Epithelial cell of prostate (primary cell): ENCODE data around the gene MAP2K3.

ENCODE experiments used
- DNase-seq: peaks from one replicate; pipeline ENCODE4 v3.0.0-alpha.2; 2011; ENCODE audit warnings: low read depth, low spot score
- H3K27ac ChIP-seq: fragments of 450-650 bp; 2 replicates; pipeline ENCODE4 v1.5.1; 2017; ENCODE audit warnings: mild to moderate bottlenecking

The MAP2K3 gene

GRCh38 chr17:21279582-21279981 lies 4.9 kb upstream of the MAP2K3 start:
- DNase-seq: no peak
- H3K27ac ChIP-seq: no peak overlapping the region

DNA sequence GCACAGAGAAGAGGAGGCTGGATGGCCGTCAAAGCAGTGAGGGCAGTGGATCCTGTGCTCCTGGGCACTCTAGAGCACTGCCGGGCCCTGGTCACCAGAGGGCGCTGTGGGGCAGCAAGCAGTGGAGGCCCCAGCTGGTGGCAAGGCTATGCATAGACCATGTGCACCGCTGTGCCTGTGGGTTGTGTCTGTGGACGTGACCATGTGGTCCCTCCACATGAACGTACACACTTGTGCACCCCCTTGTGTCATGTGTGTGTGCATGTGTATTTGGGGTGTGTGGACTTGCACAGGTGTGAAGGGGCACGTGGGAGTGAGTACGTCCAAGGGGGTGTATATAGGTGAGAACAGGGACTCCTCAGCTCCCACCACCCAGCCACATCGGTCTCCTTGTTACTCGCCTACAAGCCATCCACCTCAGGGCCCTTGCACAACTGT lies 4.4 kb upstream of the MAP2K3 start:
- DNase-seq: no peak
- H3K27ac ChIP-seq: no peak overlapping the region

- DNase-seq: peak; percentile 65
- H3K27ac ChIP-seq: no peak overlapping the region
These were observed 2.3 kb upstream of the MAP2K3 start for GRCh38 chr17:21282231-21282630.

DNA sequence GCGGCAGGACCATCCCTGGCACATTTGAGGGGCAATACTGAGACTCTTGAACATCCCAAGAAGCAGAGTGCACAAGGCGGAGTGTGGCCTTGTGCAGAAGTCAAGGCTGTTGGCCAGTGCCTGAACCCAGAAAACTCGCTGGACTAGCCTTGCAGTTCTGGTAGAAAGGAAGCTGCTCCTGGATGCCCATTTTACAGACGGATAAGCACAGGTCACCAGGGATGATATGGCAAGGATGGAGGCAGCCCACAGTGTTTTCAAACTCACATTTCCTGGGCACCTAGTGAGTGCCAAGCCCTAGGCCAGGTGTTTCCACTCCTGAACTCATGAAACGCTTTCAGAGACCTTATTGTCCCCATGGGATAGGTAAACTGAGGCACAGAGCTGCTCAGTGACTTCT lies 1.7 kb upstream of the MAP2K3 start:
- no peak overlapping the region for H3K27ac ChIP-seq
- no peak for DNase-seq

DNA sequence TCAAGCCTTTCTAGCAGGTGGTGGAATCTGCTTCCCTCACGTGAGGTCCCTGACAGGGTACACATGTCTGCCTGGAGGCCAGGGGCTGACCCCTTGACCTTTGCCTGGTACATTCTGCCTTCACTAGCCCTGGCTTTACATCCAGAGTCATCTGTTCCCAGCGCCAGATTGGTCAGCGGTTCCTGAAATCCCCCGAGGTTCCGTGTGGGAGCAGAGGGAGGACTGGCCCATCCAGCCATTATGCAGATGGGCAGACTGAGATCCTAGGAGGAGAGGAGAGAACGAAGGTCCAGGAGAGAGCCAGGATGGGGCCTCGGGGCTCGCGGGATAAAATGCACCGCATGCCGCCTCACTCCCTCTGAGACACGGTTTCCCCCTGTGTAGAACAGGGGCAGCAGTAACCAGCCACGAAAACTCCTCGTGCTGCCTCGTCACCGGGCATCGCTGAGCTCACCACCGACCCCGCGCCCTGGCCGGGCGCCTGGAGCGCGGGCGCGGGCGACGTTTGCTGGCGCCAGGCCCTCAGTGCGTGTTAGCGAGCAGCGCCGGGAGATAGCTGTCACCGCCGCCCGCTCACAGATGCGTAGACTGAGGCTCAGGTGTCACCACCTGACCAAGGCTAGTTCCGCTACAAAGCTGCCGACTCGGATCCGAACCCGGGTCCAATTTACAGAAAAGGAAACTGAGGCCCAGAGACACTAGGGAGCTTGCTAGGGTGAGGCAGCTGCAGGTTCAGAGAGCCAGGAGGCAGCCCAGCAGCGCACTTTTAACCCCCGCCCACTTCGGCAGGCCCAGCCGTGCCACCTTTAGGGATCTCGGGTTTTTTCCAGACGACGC lies 811 bp upstream of the MAP2K3 start:
- no peak for DNase-seq
- peak overlapping the region; percentile 9 for H3K27ac ChIP-seq

- DNase-seq: no peak
- H3K27ac ChIP-seq: peak overlapping the region; percentile 93
These were observed 904 bp downstream of the MAP2K3 start for GRCh38 chr17:21285164-21286065.

- peak; percentile 92 for DNase-seq
- H3K27ac ChIP-seq: peak overlapping the region; percentile 93
These were observed 1.7 kb downstream of the MAP2K3 start for GRCh38 chr17:21286066-21286770.

GRCh38 chr17:21286909-21287702 lies 2.6 kb downstream of the MAP2K3 start:
- DNase-seq: no peak
- peak overlapping the region; percentile 93 for H3K27ac ChIP-seq

- H3K27ac ChIP-seq: peak overlapping the region; percentile 93
- peak; percentile 88 for DNase-seq
These were observed 3.4 kb downstream of the MAP2K3 start for GRCh38 chr17:21287703-21288449.

DNA sequence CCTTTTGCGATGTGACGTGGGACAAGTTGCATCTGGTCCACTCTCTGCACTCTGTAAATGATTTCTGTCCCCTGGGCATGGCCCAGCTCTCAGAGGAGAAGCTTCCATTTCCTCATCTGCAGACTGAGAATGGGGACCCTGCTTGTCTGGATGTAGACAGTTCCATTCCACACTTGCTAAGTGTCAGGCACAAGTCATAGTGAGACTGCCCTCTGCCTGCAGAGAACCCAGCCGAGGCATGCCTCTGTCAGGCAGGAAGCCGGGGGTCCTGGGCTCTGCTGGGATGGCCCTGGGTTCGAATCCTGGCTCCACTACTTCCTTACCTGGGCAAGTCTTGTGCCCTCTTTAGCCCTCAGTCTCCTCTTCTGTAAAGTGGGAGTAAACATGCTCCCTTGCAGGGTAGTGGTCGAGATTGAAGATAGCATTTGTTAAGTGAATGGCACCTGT lies 4.1 kb downstream of the MAP2K3 start:
- peak overlapping the region; percentile 93 for H3K27ac ChIP-seq
- no peak for DNase-seq

DNA sequence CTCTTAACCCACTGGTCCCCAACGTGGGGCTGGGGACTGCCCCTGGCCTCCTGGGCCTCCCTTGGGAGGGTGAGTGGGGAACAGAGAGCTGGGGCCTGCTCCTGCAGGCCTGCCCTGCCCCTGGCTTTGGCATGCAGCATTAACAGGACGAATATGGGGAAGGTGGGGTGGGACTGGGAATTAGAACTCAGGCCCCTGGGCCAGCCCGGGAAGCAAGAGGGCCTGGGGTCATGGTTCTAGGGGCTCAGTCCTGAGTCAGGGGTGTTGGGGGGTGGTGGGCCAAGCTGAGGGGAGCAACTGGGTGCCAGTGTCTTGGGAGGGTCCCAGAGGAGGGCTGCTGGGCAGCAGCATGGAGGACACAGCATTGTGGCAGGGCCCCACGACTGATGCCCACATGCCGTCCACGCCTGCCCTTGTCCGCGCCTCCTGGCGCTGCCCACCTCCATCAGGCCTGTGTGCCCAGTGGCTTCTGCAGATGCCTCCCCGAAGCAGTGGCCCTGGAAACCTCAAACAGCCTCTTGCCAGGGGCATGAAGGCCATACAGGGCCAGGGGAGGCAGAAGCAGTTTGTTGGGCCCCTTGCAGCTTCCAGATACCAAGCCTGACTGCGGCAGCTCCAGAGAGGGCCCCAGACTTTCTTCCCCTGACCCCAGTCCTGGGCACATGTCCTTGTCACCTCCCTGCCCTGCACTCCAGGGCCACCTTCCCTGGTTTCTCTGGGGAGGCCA lies 4.8 kb downstream of the MAP2K3 start:
- no peak overlapping the region for H3K27ac ChIP-seq

GRCh38 chr17:21289902-21290571 lies 5.5 kb downstream of the MAP2K3 start:
- DNase-seq: no peak
- no peak overlapping the region for H3K27ac ChIP-seq

More for the DNA sequence above, 4.8 kb downstream of the MAP2K3 start:
- no peak for DNase-seq

GRCh38 chr17:21291357-21291756 lies 6.8 kb downstream of the MAP2K3 start:
- no peak overlapping the region for H3K27ac ChIP-seq
- no peak for DNase-seq

DNA sequence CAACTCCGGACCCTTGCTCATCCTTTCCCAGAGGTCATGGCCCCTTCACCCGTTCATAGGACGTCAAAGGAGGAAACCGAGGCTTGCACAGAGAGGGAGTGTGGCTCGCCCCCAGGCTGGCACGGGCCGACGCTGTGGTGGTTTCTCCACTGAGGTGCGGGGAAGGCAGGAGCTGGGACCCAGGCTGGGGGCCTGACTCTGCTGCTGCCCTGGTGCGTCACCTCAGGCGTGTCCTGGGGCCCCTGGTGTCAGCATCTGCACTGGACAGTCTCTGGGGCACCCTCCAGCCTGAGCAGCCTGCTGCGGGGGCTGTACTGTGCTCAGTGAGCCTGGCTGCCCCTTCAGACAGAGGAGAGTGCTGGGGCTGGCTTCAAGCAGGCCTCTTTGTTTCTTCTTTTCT lies 7.4 kb downstream of the MAP2K3 start:
- H3K27ac ChIP-seq: no peak overlapping the region
- no peak for DNase-seq

DNA sequence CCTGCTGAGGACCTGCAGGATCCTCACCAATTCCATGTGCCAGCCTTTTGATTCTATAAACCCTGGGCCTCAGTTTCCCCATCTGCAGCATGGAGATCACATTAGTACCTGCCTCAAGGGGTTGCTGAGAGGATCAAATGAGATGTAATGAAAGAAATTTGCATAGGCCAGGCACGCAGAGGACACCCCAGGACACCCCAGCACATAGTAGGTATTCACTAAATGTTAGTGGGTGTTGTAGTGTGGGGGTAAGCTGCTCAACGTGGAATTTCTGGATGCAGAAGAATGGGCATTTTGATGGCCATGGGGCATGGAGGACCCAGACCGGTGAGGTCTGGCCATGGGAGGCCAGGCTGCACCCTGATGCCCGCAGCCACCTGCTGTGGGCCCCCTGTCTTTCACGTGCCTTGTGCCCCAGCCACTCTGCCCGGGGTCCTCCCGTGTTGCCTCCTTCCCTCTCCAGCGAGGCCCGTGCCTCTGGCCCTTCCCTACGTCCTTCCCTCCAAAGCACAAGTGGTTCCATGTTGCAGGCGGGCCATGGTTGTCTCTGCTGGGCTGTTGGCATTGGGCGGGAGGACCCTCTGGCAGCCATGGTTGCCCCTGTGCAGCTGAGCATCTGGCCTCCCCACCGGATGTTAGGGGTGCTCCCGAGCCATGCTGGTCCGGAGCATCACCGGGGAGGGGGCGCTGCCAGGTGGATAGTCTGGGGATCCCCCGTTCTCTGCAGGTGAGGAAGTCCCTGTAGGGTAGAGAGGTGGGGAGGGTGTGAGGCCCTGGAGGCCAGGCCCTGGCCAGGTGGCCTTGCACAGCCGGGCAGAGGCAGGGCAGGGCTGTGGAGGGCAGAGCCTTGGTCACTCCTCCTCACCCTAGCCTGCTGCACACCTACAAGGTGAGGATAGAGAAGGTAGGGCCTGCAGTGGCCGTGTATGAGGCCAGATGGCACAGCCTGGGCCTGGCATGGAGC lies 8.6 kb downstream of the MAP2K3 start:
- H3K27ac ChIP-seq: no peak overlapping the region
- no peak for DNase-seq

GRCh38 chr17:21293831-21294210 lies 9.3 kb downstream of the MAP2K3 start:
- no peak for DNase-seq
- no peak overlapping the region for H3K27ac ChIP-seq
